Gastrocnemius medialis (tissue), 4 donors: ENCODE results near the gene CBX2. TPM values are rescaled to one million over a fixed set of nuclear protein-coding genes. Genes with fewer than 3 reads are reported as not detected.

Source experiments
- ATAC-seq, 2 donors: fragments of 150-250 bp; one replicate each; pipeline ENCODE4 v1.9.1; 2016
- DNase-seq, 2 donors: peaks; one replicate each; pipeline ENCODE4 v3.0.0-alpha.2; 2019
- H3K27ac ChIP-seq, 4 donors: fragments of 200-600 bp; sonication (generic); 1 replicate in 1 of 4; 2 replicates in 3 of 4; pipeline ENCODE4 v1.5.1; 2016 to 2018; ENCODE audit warnings: mild to moderate bottlenecking in 2 of 4, moderate library complexity in 1 of 4
- H3K27me3 ChIP-seq, 3 donors: fragments of 200-600 bp; sonication (generic) in 2 of 3; 1 replicate in 1 of 3; 2 replicates in 2 of 3; pipeline versions ENCODE4 v1.5.1 to v1.6.0; 2016 to 2019; ENCODE audit warnings: mild to moderate bottlenecking in 1 of 3, moderate library complexity in 1 of 3
- H3K36me3 ChIP-seq, 2 donors: fragments of 200-600 bp; sonication (generic) in 1 of 2; one replicate each; pipeline ENCODE4 v1.5.1; 2017 to 2018
- H3K4me1 ChIP-seq, 2 donors: fragments of 200-600 bp; sonication (generic) in 1 of 2; one replicate each; pipeline ENCODE4 v1.5.1; 2016 to 2017; ENCODE audit warnings: mild to moderate bottlenecking in 2 of 2
- H3K4me3 ChIP-seq, 4 donors: fragments of 200-600 bp; sonication (generic) in 3 of 4; 1 replicate in 1 of 4; 2 replicates in 3 of 4; pipeline ENCODE4 v1.5.1; 2016 to 2019; ENCODE audit warnings: mild to moderate bottlenecking in 2 of 4
- H3K9me3 ChIP-seq, 3 donors: fragments of 200-600 bp; sonication (generic) in 2 of 3; 1 replicate in 1 of 3; 2 replicates in 2 of 3; pipeline ENCODE4 v1.5.1; 2016 to 2019
- CTCF ChIP-seq, 5 experiments: fragments of 450-650 bp in 3 of 5; fragments of 200-600 bp in 2 of 5; sonication (generic) in 2 of 5; IDR thresholded peaks in 4 of 5; conservative IDR thresholded peaks in 1 of 5; 1 replicate in 4 of 5; 2 replicates in 1 of 5; pipeline ENCODE4 v1.5.1; 2016 to 2019; ENCODE audit warnings: antibody characterized with exemption in 5 of 5, mild to moderate bottlenecking in 3 of 5, moderate library complexity in 3 of 5
- POLR2A ChIP-seq, 2 donors: fragments of 450-650 bp; IDR thresholded peaks; one replicate each; pipeline ENCODE4 v1.6.1; 2017; ENCODE audit warnings: antibody characterized with exemption in 2 of 2, mild to moderate bottlenecking in 2 of 2, moderate library complexity in 2 of 2
- in situ Hi-C, 4 donors: fragments of 200-750 bp; cut with MboI; loops; one replicate each; pipeline versions ENCODE4 v1.15.0 to v1.8.0; 2017; ENCODE audit warnings: low sequenced_read_pairs in 4 of 4
- intact Hi-C: fragments of 100-400 bp; cut with DNase I; formaldehyde crosslinking; loops from one replicate; pipeline ENCODE4 v1.15.1; 2023; ENCODE audit warnings: low total_unique reads
- total RNA-seq, 4 donors: library from RNA; depleted of rRNA; stranded (reverse); fragments of >200 nt; gene quantifications; one replicate each; pipeline versions ENCODE4 v1.1.0 to v1.2.3, GENCODE V29; 2016

The CBX2 gene
- total RNA-seq, 4 donors from 2014 or later, result 0.13 to 1.1 (median 0.42) TPM; not detected in 1

GRCh38 chr17:79810130-79811010 is 32.4 kb downstream of the CBX2 start:
- no peak for DNase-seq
- intact Hi-C loops (no loop called here), in situ Hi-C loops (no loop called here)
- ATAC-seq, result no peak
- Histone ChIP-seq H3K9me3 (no peaks in the 10 kb centered on the region), H3K4me1 (peaks cover 6 to 49% of the 10 kb centered on the region in 2 donors), H3K4me3 (peak overlapping the region in 1 of 4 donors; percentile 25), H3K27me3 (peaks cover 81 to 94% (median 92%) of the 10 kb centered on the region in 3 donors), H3K36me3 (no peaks in the 10 kb centered on the region), H3K27ac (no peak overlapping the region)
- no peak for TF ChIP-seq CTCF (IDR thresholded peaks at IDR 0.05 in 4 of 5, conservative IDR thresholded peaks at IDR 0.05 in 1 of 5)
- TF ChIP-seq POLR2A (IDR thresholded peaks at IDR 0.05), result no peak

- intact Hi-C loops (no loop called here), in situ Hi-C loops (no loop called here)
- Histone ChIP-seq H3K9me3 (no peaks in the 10 kb centered on the region), H3K4me1 (peaks cover 6 to 50% of the 10 kb centered on the region in 2 donors), H3K27me3 (peaks cover 81 to 94% (median 92%) of the 10 kb centered on the region in 3 donors), H3K4me3 (no peak overlapping the region), H3K27ac (no peak overlapping the region), H3K36me3 (no peaks in the 10 kb centered on the region)
- no peak for DNase-seq
- no peak for ATAC-seq
- TF ChIP-seq POLR2A (IDR thresholded peaks at IDR 0.05) (no peak), CTCF (IDR thresholded peaks at IDR 0.05 in 4 of 5, conservative IDR thresholded peaks at IDR 0.05 in 1 of 5) (peak in 4 of 5 experiments; percentile 28 to 64 (median 54))
Measured at GRCh38 chr17:79811011-79811867, 33.3 kb downstream of the CBX2 start.

GRCh38 chr17:79811868-79812352 is 34.0 kb downstream of the CBX2 start:
- TF ChIP-seq CTCF (IDR thresholded peaks at IDR 0.05 in 4 of 5, conservative IDR thresholded peaks at IDR 0.05 in 1 of 5), result no peak
- TF ChIP-seq POLR2A (IDR thresholded peaks at IDR 0.05), result no peak
- no peak overlapping the region for H3K4me3 ChIP-seq
- H3K36me3 ChIP-seq, result no peaks in the 10 kb centered on the region
- DNase-seq, result no peak
- no peak for ATAC-seq
- intact Hi-C loops (no loop called here), in situ Hi-C loops (no loop called here)
- no peaks in the 10 kb centered on the region for H3K9me3 ChIP-seq
- peaks cover 83 to 94% (median 92%) of the 10 kb centered on the region in 3 donors for H3K27me3 ChIP-seq
- H3K4me1 ChIP-seq, result peaks cover 6 to 50% of the 10 kb centered on the region in 2 donors
- no peak overlapping the region for H3K27ac ChIP-seq

- ATAC-seq (no peak), DNase-seq (no peak)
- no peak overlapping the region for H3K27ac ChIP-seq
- H3K9me3 ChIP-seq, result no peaks in the 10 kb centered on the region
- H3K36me3 ChIP-seq, result no peaks in the 10 kb centered on the region
- H3K27me3 ChIP-seq, result peaks cover 78 to 94% (median 92%) of the 10 kb centered on the region in 3 donors
- peaks cover 6 to 50% of the 10 kb centered on the region in 2 donors for H3K4me1 ChIP-seq
- in situ Hi-C loops, result no loop called here
- intact Hi-C loops, result no loop called here
- peak overlapping the region in 3 of 4 donors; percentile 8 to 34 (median 16) for H3K4me3 ChIP-seq
- TF ChIP-seq CTCF (IDR thresholded peaks at IDR 0.05 in 4 of 5, conservative IDR thresholded peaks at IDR 0.05 in 1 of 5) (no peak), POLR2A (IDR thresholded peaks at IDR 0.05) (no peak)
Measured at GRCh38 chr17:79812353-79813258, 34.7 kb downstream of the CBX2 start.
